Measurements from ENCODE around the gene CWC27.

DNA sequence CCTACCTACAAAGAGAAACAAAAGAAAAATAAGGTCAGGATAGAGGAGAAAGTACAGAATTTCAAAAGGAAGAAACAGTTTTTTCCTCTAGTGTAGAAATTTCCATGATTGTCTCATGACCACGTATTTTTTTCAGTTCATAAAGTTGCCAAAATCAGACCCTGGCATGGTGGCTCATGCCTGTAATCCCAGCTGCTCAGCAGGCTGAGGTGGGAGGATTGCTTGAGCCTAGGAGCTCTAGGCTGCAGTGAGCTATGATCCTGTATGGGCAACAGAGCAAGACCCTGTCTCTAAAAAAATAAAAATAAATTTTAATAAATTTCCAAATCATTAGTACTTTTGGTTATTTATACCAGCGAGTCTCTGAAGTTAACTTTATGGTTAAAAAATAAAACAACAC lies 37.8 kb downstream of the CWC27 start:
- TF ChIP-seq, protein P1, sequence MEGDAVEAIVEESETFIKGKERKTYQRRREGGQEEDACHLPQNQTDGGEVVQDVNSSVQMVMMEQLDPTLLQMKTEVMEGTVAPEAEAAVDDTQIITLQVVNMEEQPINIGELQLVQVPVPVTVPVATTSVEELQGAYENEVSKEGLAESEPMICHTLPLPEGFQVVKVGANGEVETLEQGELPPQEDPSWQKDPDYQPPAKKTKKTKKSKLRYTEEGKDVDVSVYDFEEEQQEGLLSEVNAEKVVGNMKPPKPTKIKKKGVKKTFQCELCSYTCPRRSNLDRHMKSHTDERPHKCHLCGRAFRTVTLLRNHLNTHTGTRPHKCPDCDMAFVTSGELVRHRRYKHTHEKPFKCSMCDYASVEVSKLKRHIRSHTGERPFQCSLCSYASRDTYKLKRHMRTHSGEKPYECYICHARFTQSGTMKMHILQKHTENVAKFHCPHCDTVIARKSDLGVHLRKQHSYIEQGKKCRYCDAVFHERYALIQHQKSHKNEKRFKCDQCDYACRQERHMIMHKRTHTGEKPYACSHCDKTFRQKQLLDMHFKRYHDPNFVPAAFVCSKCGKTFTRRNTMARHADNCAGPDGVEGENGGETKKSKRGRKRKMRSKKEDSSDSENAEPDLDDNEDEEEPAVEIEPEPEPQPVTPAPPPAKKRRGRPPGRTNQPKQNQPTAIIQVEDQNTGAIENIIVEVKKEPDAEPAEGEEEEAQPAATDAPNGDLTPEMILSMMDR (IDR thresholded peaks at IDR 0.05; ENCODE audit: low read length) = no peak
- no peak for TF ChIP-seq EZH2 (IDR thresholded peaks at IDR 0.05; ENCODE audit: borderline replicate concordance, low read length)
